Inferior parietal cortex (tissue), 1 donor: ENCODE measurements around the gene VLDLR.

Source experiments
- DNase-seq: peaks from one replicate; pipeline ENCODE4 v3.0.0-alpha.2; 2016; ENCODE audit errors: extremely low spot score

VLDLR gene

DNA sequence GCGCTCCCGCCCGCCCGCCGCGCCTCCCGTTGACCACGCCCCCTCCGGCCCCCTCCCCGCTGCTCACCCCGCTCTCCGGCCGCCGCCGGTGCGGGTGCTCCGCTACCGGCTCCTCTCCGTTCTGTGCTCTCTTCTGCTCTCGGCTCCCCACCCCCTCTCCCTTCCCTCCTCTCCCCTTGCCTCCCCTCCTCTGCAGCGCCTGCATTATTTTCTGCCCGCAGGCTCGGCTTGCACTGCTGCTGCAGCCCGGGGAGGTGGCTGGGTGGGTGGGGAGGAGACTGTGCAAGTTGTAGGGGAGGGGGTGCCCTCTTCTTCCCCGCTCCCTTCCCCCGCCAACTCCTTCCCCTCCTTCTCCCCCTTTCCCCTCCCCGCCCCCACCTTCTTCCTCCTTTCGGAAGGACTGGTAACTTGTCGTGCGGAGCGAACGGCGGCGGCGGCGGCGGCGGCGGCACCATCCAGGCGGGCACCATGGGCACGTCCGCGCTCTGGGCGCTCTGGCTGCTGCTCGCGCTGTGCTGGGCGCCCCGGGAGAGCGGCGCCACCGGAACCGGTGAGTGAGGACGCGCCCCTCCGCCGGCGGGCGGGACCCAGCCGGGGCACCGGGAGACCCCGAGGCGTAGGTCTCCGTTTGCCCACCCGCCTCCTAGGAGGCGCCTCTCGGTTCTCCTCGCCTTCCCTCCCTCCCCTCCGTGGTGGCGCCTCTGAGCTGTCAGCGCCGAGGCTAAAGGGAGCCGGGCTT lies at the start of gene VLDLR:
Gene VLDLR, plus strand, starts transcription at position 66 of the 739 bp plus-strand sequence. Its CDS starts 403 bp downstream, at position 469.
- peak; percentile 41 for DNase-seq

DNA sequence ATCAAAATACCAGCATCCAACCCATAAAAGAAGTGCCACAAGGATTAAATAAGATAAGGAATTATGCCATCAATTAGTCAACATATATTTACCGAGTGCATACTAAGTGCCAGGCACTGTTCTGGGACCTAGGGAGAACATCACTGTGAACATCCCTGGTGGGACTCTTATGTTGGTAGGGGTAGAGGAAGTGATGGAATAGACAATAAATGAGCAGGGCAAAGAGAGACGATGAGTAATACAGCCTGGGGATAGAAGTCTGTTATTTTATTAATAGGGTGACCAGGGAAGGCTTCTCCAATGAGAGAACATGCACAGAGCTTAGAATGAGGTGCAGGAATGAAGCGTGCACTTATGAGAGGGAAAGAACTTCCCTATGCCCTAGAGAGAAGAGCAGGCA lies 47.4 kb upstream of the VLDLR start:
- no peak for DNase-seq

DNA sequence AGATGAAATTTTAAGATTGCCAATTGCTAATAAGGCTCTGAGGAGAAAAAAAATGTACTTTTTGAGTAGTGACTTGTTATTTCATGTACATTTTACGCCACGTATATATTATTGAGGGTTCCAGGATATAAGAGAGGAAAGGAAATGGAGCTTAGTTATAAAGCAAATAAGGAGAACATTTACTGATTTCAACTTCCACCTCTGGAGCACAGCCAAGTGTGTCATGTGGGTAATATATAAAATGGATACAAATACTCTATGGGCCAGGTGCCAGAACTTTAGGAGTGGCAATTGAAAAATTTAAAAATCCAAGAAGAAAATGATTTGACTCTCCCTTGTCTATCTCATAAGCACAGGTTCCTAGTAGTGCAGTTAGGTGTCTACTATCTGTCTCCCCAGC lies 45.0 kb upstream of the VLDLR start:
- no peak for DNase-seq

DNA sequence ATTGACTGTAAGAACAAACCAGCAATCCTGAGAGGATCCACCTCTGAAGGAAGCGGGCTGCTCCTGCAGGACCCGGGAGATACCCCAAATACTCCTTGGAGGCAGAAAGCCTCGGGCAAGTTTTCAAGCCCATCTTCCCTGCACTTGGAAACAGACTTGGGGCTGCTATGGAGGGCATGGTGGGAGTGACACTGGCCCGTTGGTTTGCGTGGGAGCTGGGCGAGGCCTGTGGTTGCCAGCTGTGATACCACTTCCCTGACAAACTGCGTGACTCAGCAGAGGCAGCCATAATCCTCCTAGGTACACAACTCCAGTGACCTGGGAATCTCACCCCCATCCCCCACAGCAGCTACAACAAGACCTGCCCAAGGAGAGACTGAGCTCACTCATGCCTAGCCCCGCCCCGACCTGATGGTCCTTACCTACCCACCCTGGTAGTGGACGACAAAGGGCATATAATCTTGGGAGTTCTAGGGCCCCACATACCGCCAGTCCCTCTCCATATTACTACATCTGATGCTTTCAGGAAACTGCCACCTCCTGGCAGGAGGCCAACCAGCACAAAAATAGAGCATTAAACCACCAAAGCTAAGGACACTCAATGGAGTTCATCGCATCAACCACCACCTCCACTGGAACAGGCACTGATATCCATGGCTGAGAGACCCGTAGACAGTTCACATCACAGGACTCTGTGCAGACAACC lies 38.1 kb upstream of the VLDLR start:
- DNase-seq, result no peak

DNA sequence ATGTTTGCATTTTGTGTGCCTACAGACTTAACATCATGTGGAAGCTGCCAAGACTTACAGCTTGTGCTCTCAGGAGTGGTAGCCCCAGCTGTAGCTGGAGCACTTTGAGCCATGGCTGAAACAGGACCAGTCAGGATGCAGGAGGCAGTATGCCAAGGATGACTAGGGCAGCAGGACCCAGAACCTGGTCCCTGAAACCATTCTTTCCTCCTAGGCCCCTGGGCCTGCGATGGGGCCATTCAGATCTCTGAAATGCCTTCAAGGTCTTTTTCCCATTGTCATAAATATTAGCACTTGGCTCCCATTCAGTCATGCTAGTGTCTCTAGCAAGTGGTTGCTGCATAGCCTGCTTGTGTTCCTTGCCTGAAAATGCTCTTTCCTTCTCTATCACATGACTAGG lies 29.6 kb upstream of the VLDLR start:
- DNase-seq, result no peak

DNA sequence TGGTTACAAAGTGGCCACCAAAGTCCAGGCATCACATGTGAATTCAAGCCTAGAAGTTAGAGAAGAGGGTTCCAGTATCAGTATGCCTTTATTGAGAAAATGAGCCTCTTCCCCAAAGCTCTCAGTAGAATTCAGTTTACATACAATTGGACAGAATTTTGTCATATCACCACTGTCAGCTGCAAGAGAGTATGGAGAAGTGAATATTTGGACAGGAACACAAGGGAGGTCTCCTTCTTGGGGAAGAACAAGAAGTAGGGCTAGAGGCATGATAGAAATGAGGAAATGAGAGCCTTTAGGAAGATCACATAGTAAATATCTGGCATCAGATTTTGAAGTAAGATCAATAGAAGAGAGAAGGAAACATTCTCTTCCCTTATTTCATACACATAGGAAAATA lies 27.8 kb upstream of the VLDLR start:
- no peak for DNase-seq

DNA sequence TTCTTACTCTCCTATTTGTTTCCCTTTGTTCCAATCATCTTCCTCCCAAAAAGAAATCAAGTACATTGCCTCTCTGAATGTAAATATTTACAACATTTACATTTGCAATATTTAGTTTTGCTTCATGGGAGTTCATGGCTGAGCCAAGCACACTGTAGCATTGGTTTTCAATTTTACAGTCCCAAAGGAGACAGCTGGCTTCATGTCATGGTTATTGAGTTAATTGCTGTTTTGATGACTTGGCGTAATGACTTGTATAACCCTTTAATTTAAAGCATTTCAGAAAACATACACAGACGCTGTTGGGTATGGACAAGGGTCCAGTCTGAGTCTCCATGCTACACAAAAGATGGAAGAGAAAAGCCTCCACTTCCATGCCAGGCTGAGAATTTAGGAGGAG lies 25.6 kb upstream of the VLDLR start:
- DNase-seq, result no peak

DNA sequence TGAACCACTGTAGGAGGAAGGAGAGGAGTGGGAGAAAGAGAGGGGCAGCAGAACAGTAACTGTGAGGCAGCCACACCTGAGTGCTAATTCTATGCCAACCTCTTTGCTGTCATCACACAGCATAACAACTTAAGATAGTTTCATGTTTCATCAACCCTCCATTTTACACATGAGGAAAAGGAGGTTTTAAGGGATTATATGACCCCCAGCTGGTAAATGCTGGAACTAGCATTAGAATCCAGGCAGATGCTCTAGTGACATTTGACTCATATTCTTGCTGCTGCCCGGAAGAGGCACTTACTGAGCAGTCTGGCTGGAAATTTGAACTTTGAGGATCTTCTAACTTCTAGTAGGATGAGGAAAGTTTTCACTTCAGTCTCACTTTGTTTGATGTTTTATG lies 24.1 kb upstream of the VLDLR start:
- DNase-seq, result no peak

DNA sequence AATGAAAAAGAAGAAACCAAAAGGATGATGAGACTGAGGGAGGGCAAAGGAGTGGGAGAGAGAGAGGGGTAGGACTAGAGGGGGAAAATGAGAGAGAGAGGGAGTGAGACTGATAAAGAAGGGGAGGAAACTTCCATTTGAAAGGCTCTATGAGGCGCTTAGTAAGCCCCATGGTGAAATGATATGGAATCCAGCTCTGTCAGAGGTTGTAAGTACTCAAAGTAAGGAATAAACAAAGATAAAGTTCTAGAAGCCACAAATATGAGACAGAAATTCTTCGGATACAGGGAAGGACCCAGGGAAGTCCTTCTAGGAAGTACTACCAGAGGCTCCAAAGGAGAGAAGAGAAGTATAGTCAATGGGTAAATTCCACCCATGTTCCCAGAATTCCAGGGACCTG lies 21.7 kb upstream of the VLDLR start:
- no peak for DNase-seq

DNA sequence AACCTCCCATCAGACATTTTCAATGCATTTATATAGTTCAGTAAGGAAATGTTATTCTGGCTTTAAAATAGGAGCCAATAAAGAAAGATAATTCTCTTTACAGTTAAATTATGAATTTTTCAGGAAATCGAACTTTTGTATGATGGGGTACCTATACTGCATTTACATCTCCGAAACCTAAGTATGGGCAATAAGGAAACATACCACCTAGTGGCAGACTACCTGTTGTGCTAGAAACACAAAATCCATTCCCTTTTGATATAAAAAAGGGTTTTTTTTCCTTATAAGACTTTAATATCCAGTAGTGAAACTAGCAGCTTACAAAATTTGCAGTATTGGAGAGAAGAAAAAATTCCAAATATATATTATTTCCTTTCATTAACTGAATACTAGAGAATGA lies 21.3 kb upstream of the VLDLR start:
- no peak for DNase-seq

DNA sequence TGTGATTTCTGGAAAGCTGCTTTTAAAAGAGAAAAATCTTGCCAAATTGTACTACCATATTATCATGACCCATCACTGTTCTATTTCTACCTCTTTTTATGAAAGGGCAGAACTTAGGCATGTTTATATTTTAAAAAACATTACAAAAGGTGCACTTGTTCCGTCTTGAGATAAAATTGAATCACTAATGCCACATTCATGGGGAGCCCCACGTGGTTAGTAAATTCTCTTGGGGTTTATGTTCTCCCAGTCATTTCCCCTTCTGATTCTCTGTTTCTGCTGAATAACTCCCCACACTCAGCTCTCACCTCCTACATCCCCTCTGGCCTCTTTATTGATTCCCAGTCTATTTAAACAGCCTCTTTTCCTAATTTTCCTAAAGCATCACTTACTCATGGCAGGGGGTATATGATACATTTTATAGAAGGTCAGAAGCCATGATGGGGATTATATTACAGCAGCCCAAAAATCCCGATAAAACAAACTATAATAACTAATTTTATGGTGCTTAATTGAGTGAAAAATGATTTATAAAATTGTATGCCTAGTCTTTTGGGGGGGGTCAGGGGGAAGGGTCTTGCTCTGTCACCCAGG lies 19.7 kb upstream of the VLDLR start:
- DNase-seq, result no peak

DNA sequence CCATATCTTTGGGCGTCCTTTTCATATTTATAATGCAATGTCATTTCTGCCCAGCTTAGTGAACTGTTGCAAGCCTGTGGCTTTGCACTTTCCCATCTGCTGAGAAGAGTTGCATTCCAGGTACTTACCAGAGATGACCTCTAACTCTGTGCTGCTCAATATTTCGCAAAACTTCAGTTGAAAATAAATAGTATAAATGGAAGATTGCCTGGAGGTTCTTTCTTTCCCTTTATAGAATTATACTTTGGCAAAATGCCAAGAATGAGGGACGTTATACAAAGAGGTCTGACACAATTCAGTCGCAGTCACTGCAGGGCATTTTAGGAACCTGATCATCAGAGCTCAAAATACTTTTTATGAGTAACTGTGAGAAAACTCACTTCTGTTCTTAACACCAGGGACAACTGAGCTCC lies 18.9 kb upstream of the VLDLR start:
- no peak for DNase-seq

DNA sequence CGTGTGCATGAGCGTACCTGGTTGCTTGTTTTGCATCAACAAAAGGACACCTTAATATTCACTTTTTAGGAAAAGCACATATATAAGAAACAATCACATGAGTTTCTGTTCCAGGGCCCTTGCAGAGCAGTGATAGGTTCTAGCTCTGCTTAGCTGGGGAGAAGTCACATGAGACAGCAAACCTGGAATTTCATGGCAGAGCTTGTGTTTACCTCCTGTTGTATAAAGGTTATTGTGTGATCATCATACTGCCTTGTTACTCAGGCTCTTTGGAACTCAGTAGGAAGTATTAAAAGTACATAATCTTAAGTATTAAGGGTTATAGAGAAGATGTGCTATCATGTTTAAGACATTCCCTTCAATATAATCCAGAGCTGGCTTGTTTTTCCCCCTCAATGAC lies 18.0 kb upstream of the VLDLR start:
- no peak for DNase-seq

DNA sequence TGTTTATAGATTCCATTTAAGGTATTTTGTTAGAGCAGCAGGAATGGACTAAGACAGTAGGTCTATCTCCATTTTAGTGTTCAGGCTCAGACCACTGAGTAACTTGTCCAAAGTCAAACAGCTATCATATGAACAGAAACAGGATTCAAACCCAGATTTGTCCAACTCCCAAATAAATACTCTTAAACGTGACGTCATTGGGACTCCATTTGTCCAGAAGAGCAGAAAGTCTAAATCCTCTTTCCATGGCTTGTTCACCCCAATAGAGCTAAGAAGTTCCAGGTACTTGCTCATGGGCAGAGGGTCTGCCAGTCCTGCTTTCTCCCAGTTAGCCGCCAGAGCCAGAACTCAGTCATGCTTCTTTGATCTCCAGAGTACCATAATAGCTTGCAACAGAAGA lies 16.3 kb upstream of the VLDLR start:
- DNase-seq, result no peak

DNA sequence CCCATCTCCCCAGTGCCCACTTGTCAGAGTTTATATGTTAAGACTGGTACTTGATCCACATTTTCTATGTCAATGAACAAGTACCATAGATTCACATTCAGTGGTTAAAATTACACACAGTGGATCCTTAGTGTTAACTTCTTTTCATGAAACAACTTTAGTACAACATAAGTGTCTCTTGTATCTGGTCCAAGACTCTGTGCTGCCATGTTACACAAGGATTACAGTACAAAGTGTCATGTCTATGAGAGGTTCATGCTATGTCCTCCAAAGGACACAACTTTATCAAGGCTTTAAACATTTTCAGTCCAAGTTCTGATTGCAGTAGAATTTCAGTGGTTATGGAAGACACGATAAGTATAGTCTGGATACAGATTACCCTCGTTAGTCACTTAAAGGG lies 13.3 kb upstream of the VLDLR start:
- no peak for DNase-seq

DNA sequence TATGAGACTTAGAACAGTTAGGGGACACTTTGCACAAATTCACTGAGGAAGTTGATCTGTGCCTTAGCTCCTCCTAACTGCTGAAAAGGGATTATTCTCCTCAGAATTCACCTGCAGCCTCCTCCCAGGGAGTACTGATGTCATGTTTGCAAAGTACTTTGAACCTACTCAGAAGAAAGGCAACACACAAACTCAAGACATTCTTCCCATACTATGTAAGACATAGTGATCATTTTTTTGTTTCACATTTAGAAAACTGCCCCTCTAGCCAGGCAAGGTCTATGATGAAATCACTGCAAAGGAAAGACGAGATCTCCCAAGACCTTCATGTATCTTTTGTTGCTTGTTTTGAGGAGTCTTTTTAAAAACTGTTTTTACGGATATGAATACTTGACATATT lies 10.6 kb upstream of the VLDLR start:
- DNase-seq, result no peak

DNA sequence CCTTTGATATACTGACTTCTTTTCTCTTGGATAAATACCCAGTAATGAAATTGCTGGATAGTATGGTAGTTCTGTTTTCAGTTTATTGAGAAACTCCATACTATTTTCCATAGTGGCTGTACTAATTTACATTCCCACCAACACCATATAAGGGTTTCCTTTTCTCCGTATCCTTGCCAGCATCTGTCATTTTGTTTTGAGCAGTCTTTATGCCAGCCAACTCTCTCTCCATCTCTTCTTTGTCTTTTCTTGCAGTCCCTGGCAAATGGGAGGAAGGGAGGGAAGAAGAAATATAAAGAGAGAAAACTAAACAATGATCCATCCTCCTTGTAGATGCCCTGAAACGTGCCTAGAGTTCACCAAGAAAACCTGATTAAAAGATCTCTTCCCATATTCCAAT lies 9.6 kb upstream of the VLDLR start:
- DNase-seq, result no peak

DNA sequence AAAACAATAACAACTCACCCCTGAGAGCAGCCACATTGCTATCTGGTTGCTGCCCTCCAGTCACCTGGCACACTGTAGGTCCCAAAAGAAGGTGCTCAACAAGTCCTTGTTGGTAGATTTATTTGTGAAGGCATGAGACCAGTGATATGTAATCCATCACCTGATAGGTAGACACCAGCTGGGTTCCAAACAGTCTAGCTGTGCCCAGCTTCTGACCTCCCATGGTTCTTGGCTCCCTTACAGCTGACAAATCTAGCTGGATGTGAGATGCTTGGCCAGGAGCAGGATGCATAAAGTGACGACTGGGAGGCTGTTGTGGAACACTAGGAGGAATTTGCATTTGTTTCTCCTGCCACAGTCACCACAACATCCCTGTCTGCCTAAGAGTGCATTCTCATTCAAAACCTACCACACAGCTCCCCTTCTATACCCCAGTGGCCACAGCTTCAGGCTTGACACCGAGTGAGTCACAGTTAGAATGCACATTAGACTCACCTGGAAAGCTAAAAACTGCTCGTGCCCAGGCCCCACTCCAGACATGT lies 7.8 kb upstream of the VLDLR start:
- DNase-seq, result no peak

DNA sequence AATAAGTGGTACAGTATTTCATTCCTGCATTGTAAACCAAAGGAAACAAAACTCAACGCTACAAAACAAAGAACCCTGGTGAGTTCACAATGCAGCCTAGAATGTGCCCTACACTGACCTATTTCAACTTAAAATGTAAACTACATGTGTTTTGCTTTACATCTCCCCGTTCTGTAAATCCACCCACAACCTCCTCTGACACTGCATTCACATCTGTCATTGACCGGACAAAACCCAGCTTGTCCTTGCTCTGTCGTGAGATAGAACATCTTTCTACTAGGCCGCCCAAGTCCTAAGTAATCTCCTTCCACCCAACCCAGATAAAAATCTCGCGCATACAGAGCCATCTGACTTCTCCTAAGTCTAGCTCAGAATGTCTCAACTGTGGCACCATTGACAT lies 6.1 kb upstream of the VLDLR start:
- no peak for DNase-seq

DNA sequence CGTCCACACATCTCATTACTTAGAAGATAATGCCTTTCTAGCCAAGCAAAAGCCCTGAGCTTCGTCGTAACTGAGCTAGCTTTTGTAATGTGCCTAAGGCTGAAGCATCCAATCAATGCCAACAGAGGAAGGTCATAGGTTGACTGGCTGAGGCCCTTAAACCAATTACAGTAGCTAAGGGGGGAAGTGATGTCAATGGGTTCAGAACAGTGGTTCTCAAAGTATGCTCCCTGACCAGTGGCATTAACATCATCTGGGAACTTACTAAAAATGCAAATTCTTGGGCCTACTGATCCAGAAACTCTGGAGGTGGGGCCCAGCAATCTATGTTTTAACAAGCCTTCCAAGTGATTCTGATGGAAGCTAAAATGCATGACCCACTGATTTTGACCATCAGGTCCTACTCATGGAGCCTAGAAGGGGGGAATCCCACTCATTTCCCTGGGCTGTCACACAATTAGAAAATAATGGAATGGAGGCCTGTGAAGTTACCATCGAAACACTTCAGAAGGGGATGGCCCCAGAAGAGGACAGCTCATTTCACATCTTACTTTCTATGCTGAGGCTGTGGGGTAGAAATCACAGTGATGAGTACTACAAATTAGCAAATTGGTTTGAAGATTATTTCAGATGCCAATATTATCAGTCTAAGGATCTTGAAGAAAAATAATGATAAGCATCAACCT lies 4.8 kb upstream of the VLDLR start:
- no peak for DNase-seq

DNA sequence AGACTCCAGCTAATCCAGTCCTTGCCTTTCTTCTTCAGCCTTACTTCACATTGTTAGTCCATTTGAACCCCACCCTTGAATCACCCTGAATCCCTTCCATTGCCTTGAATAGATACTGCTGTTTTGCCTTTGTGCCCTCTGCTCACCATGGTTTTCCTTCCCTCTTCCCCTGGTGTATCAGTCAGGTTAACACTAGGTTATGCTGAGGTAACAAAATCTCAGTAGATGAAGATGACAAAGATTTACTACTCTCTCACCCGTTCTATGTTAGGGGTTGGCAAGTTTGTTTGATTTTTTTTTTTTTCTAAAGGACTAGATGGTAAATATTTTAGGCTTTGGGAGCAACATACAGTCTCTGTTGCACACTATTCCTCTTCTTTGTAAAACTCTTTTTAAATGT lies 3.3 kb upstream of the VLDLR start:
- DNase-seq, result no peak
